ENCODE data around the gene LRIG2. TPM values are rescaled to one million over a fixed set of nuclear protein-coding genes. Genes with fewer than 3 reads are reported as not detected.

The LRIG2 gene
- total and polyA plus RNA-seq, 3 donors from 2014 or later = 10.6 to 27.7 (median 26.0) TPM

- intact Hi-C loops (cut with DNase I; ENCODE audit: low total_unique reads) = no loop called here
- H3K27ac ChIP-seq = no peak overlapping the region
- H3K27me3 ChIP-seq = no peaks in the 10 kb centered on the region
- H3K9me3 ChIP-seq = no peaks in the 10 kb centered on the region
- no peaks in the 10 kb centered on the region for H3K36me3 ChIP-seq (ENCODE audit: low read depth, missing control alignments)
- TF ChIP-seq CTCF (IDR thresholded peaks at IDR 0.05) (no peak), POLR2A (IDR thresholded peaks at IDR 0.05) (no peak)
- no peak for DNase-seq
- peaks cover 1% of the 10 kb centered on the region for H3K4me1 ChIP-seq
- WGBS, 2 donors = 93 to 95% methylated on average over 3 of the region's 3 CpGs
- no peak overlapping the region for H3K4me3 ChIP-seq
Measured at GRCh38 chr1:113048064-113048463, 24.9 kb upstream of the LRIG2 start.

- Histone ChIP-seq H3K9me3 (no peaks in the 10 kb centered on the region), H3K4me3 (no peak overlapping the region), H3K27ac (no peak overlapping the region), H3K36me3 (ENCODE audit: low read depth, missing control alignments) (no peaks in the 10 kb centered on the region), H3K27me3 (no peaks in the 10 kb centered on the region), H3K4me1 (no peaks in the 10 kb centered on the region)
- no peak for DNase-seq
- WGBS, 2 donors = 76 to 82% methylated on average over 12 of the region's 12 CpGs
- intact Hi-C loops (cut with DNase I; ENCODE audit: low total_unique reads) = no loop called here
- no peak for TF ChIP-seq CTCF (IDR thresholded peaks at IDR 0.05)
- TF ChIP-seq POLR2A (IDR thresholded peaks at IDR 0.05) = no peak
Measured at GRCh38 chr1:113053344-113054126, 19.5 kb upstream of the LRIG2 start.

- no peaks in the 10 kb centered on the region for H3K36me3 ChIP-seq (ENCODE audit: low read depth, missing control alignments)
- no peak overlapping the region for H3K27ac ChIP-seq
- intact Hi-C loops (cut with DNase I; ENCODE audit: low total_unique reads) = no loop called here
- no peaks in the 10 kb centered on the region for H3K27me3 ChIP-seq
- 97 to 98% methylated on average over 1 of the region's 1 CpG for WGBS, 2 donors
- DNase-seq = no peak
- TF ChIP-seq POLR2A (IDR thresholded peaks at IDR 0.05) (no peak), CTCF (IDR thresholded peaks at IDR 0.05) (no peak)
- peaks cover 5% of the 10 kb centered on the region for H3K4me1 ChIP-seq
- no peaks in the 10 kb centered on the region for H3K9me3 ChIP-seq
- H3K4me3 ChIP-seq = no peak overlapping the region
Measured at GRCh38 chr1:113055570-113055969, 17.4 kb upstream of the LRIG2 start.

GRCh38 chr1:113057006-113057405 lies 16.0 kb upstream of the LRIG2 start:
- Histone ChIP-seq H3K4me3 (no peak overlapping the region), H3K36me3 (ENCODE audit: low read depth, missing control alignments) (no peaks in the 10 kb centered on the region), H3K4me1 (peaks cover 5% of the 10 kb centered on the region), H3K27me3 (no peaks in the 10 kb centered on the region), H3K9me3 (no peaks in the 10 kb centered on the region), H3K27ac (no peak overlapping the region)
- intact Hi-C loops (cut with DNase I; ENCODE audit: low total_unique reads) = no loop called here
- 45 to 46% methylated on average over 2 of the region's 2 CpGs for WGBS, 2 donors
- TF ChIP-seq CTCF (IDR thresholded peaks at IDR 0.05) (no peak), POLR2A (IDR thresholded peaks at IDR 0.05) (no peak)
- DNase-seq = peak; percentile 54

All from testis (tissue), 3 donors.